Eye (tissue), 1 donor: ENCODE data around the gene SRRT.
A peak's percentile ranks its signal among the peaks of the same experiment; 100 is the strongest.

Source experiments
- DNase-seq: peaks from one replicate; pipeline ENCODE4 v3.0.0-alpha.2; 2015

Gene SRRT

GRCh38 chr7:100856871-100857282 is 18.0 kb upstream of the SRRT start:
- DNase-seq: no peak

DNA sequence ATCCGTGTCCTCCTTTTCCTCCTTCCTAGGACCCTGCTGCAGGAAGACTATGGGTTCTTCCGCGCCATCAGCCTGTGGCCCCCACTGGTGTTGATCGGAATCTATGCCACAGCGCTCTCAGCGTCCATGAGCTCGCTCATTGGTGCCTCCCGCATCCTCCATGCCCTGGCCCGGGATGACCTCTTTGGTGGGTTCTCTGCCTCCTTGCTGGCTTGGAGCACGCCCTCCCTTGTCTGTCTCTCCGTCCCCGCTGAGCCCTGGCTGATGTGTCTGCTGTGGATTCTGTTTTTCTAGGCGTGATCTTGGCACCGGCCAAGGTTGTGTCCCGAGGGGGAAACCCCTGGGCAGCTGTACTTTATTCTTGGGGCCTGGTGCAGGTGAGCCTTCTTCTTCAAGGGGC is 15.0 kb upstream of the SRRT start:
- DNase-seq: no peak

DNA sequence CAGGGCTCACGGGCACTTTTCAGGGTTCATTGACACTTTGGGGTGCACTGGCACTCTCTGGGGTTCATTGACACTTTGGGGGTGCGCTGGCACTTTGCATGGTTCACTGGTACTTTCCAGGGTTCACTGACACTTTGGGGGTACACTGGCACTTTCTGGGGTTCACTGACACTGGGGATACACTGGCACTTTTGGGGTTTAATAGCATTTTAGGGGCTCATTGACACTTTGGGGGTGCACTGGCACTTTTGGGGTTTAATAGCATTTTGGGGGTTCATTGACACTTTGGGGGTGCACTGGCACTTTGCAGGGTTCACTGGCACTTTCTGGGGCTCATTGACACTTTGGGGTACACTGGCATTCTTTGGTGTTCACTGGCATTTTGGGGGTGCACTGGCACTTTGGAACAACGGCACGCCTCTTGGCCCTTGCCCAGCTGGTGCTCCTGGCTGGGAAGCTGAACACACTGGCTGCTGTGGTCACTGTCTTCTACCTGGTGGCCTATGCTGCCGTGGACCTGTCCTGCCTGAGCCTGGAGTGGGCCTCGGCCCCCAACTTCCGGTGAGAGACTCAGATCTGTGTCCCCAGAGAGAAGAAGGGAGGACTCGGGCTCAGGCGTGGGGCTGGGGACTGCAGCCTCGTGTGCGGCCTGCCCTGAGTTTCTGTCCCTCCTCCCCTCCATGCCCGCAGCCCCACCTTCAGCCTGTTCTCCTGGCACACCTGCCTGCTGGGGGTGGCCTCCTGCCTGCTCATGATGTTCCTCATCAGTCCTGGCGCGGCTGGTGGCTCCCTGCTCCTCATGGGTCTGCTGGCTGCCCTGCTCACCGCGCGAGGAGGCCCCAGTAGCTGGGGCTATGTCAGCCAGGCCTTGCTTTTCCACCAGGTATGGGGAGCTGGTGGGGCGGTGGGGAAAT is 13.9 kb upstream of the SRRT start:
- no peak for DNase-seq

- no peak for DNase-seq
These were observed 13.3 kb upstream of the SRRT start for GRCh38 chr7:100861616-100861985.

GRCh38 chr7:100863406-100863950 is 11.4 kb upstream of the SRRT start:
- no peak for DNase-seq

DNA sequence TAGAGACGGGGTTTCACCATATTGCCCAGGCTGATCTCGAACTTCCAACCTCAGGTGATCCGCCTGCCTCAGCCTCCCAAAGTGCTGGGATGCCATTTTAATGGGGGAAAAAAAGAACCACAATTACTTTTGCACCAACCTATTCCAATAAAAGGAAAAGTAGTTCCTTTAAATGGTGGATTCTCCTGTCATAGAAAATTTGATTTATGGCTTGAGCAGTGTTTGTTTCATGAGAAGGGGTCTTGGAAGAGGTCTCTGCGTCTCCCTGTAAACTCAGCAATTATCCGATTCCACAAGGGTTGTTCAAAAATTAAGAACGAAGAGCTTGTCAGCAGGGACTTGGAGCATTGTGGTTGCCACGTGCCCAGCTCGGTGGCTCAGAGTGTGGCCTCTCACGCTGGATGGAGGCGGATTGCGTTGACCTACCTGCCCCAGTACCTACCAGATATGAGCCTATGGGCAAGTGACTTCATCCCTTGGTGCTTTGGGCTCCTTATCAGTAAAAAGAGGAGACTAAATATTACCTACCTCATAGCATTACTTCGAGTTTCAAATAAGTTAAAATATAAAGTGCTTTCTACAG is 10.5 kb upstream of the SRRT start:
- DNase-seq: no peak

DNA sequence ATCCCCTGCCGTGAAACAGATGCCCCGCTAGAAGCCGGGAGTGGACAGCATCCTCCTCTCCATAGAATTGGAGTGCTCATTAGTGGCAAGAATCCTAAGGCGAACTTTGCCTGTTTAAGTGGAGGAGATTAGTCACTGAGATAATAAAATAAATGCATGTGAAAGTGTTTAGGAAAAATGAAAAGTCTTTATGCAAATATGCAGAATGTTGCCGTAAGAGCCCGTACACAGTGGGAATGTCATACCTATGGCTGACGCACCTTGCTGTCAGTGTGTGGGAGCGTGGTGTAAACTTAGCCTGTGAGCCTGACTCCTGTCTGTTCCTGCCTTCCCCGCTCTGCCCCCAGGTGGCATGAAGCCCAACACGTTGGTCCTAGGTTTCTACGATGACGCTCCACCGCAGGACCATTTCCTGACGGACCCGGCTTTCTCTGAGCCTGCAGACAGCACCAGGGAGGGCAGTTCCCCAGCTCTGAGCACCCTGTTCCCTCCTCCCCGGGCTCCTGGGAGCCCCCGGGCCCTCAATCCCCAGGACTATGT is 9.5 kb upstream of the SRRT start:
- no peak for DNase-seq

GRCh38 chr7:100865938-100866728 is 8.8 kb upstream of the SRRT start:
- DNase-seq: no peak

- DNase-seq: no peak
These were observed 8.2 kb upstream of the SRRT start for GRCh38 chr7:100866729-100867039.

DNA sequence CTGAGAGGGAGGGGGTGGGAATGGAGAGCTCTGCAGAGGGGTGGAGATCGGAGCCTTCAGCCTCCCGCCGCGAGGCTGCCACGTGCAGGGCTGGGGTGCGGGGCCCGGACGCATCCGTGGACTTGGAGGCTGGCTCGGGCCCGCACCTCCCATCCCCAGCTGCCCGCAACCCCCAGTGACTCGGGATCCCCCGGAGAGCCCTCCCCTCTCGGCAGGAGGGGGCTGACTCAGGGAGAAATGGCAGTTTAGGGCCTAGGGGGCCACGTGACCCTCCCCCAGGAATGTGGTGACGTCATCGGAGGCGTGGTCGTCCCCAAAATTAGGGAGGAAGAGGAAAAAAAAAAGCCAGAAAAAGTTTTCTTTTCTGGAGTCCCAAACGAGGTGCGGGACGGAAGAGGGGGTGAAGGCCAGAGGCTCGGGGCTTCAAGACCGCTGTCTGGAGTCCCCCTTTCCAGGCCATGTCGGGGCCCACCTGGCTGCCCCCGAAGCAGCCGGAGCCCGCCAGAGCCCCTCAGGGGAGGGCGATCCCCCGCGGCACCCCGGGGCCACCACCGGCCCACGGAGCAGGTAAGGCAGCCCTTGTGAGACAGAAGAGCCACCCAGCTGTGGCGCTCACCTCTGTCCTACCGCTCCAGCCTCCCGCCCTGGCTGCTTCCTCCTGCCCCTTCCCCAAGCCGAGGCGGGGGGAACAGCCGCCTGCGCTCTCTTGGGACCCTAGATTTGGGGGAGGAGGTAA is 7.7 kb upstream of the SRRT start, which contains the start of gene TRIP6:
TSS of gene TRIP6 (plus strand) at position 348 of the 736 bp plus-strand sequence. CDS start at position 459, 111 bp downstream.
- peak; percentile 96 for DNase-seq

DNA sequence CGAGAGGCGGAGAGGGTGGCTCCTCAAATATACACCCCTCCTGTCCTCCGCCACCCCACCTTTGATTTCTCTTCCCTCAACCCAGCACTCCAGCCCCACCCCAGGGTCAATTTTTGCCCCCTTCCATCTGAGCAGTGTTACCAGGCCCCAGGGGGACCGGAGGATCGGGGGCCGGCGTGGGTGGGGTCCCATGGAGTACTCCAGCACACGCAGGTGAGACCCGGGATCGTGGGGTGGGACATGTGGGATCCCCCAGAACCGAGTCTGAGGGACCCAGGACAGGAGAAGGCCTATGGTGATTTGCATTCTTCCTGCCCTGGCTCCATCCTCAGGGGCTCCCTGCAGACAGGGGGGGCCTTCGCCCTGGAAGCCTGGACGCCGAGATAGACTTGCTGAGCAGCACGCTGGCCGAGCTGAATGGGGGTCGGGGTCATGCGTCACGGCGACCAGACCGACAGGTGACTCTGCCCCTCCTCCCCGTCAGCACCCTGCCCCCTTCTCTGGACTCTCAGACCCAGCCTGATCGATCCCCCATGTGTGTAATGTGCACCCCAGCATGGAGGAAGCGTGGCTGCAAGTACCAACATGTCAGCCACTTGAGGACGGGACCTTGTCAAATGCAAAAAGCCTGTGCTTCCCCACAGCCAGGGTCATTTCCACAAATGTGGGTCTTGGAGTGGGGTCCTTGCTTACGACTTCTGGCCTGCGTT is 7.0 kb upstream of the SRRT start:
- DNase-seq: peak; percentile 48

DNA sequence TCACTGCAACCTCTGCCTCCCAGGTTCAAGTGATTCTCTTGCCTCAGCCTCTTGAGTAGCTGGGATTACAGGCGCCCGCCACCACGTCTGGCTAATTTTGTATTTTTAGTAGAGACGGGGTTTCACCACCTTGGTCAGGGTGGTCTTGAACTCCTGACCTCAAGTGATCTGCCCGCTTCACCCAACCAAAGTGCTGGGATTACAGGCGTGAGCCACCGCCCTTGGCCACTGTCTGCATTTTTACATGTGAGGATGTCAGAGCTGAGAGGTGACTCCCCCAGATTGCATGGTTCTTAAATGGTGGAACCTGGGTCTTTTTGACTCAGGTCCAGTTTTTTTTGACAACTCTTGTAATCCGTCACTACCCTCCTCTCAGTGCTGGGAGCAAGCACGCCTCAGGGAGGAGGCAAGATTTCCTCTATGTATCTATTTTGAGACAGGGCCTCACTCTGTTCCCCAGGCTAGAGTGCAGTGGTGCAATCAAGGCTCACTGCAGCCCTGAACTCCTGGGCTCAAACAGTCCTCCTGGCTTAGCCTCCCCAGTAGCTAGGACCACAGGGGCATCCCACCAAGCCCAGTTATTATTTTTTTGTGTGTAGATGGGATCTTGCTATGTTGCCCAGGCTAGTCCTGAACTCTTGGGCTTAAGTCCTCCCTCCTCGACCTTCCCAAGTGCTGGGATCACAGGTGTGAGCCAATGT is 1.2 kb upstream of the SRRT start:
- DNase-seq: no peak

DNA sequence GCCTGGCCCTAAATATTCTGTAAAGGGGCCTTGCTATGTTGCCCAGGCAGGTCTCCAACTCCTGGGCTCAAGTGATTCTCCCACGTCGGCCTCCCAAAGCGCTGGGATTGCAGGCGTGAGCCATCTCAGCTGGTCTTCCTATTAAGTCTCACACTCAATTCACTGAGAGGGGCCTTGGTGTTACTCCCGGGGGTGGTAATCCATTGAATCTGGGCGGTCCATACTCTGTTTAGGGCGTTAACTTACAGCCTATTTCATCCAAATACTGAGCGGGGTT is 665 bp upstream of the SRRT start:
- no peak for DNase-seq

DNA sequence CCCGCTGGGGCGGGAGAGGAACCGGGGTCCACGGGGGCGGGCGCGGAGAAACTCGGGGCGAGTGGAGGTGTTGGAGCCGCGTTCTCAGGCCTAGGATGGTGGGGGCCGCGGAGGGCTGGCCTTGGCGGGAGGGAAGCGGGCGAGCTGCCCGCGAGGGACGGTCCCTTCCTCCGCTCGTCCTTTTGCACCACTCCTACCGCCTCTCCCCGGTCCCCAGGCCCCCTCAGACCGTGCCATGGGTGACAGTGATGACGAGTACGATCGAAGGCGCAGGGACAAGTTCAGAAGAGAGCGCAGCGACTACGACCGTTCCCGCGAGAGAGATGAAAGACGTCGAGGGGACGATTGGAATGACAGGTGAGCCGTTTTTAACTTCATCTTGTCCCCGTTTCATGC is 451 bp downstream of the SRRT start:
- peak; percentile 66 for DNase-seq

GRCh38 chr7:100878013-100878412 is 3.1 kb downstream of the SRRT start:
- DNase-seq: no peak

DNA sequence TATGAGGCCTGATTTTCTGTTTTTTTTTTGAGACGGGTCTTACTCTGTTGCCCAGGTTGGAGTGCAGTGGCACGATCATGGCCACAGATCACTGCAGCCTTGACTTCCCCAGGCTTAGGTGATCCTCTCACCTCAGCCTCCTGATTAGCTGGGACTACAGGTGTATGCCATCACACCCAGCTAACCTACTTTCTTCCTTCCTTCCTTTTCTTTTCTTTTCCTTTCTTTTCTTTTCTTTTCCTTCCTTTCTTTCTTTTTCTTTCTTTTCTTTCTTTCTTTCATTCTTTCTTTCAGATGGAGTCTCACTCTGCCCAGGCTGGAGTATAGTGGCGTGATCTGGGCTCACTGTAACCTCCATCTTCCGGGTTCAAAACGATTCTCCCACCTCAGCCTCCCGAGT is 3.8 kb downstream of the SRRT start:
- DNase-seq: no peak

DNA sequence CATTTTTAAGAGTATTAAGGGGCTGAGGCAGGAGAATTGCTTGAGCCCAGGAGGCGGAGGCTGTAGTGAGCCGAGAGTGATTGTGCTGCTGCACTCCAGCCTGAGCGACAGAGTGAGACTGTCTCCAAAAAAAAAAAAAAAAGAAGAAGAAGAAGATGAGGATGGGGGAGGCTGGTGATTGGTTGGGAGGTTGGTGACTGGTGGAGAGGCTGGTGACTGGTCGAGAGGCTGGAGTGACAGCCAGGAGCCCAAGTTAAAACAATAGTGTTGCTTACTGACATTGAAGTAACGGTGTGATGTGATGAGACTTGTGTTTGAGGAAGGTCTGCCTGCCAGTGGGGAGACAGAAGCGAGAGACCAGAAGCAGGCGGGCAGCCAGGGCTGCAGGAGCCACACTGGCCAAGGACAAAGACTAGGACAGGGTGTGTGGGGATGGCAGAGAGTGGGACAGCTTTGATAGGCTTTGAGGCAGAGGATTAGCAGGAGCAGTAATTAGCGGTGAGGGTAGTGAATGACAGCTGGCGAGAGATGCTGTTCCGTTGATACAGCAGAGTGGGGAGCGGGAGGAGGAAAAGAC is 4.9 kb downstream of the SRRT start:
- DNase-seq: peak; percentile 44

GRCh38 chr7:100880645-100881044 is 5.7 kb downstream of the SRRT start:
- no peak for DNase-seq

DNA sequence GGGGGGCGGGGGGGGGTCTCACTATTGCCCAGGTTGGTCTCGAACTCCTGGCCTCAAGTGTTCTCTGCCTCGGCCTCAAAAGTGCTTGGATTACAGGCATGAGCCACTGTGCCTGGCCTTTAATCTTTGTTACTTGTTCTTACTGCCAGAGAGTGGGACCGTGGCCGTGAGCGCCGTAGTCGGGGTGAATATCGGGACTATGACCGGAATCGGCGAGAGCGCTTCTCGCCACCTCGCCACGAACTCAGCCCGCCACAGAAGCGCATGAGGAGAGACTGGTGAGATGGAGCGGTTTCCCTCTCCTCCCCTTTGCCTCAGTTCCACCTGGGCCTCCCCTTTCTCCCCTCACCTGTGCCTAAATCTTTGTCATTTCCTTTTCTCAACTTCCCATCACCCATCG is 6.2 kb downstream of the SRRT start:
- no peak for DNase-seq

GRCh38 chr7:100882201-100882600 is 7.3 kb downstream of the SRRT start:
- no peak for DNase-seq
